Nephron progenitor cell (in vitro differentiated cells): ENCODE results near the gene TAMALIN.

Experiments
- DNase-seq: peaks from one replicate; pipeline ENCODE4 v3.0.0; 2021
- H3K27ac Mint-ChIP-seq: 2 replicates; pipeline ENCODE4 v1.8.0; 2021; ENCODE audit warnings: mild to moderate bottlenecking, moderate library complexity, mixed read lengths
- H3K27me3 Mint-ChIP-seq: 2 replicates; pipeline ENCODE4 v1.8.0; 2021; ENCODE audit warnings: mild to moderate bottlenecking, low read depth, mixed read lengths; ENCODE audit not compliant: poor library complexity
- H3K36me3 Mint-ChIP-seq: 2 replicates; pipeline ENCODE4 v1.8.0; 2021; ENCODE audit warnings: low read depth, mixed read lengths
- H3K4me1 Mint-ChIP-seq: 2 replicates; pipeline ENCODE4 v1.8.0; 2021; ENCODE audit warnings: mixed read lengths
- H3K4me3 Mint-ChIP-seq: 2 replicates; pipeline ENCODE4 v1.8.0; 2021; ENCODE audit warnings: mild to moderate bottlenecking, moderate library complexity, mixed read lengths
- H3K9me3 Mint-ChIP-seq: 2 replicates; pipeline ENCODE4 v1.8.0; 2021; ENCODE audit warnings: mild to moderate bottlenecking, moderate library complexity, mixed read lengths
- TF ChIP-seq, protein P1 (sequence below): fragments of 200-600 bp; sonication (generic); IDR thresholded peaks from 2 replicates; pipeline ENCODE4 v1.5.0; 2021; ENCODE audit warnings: antibody characterized with exemption

The TAMALIN gene

DNA sequence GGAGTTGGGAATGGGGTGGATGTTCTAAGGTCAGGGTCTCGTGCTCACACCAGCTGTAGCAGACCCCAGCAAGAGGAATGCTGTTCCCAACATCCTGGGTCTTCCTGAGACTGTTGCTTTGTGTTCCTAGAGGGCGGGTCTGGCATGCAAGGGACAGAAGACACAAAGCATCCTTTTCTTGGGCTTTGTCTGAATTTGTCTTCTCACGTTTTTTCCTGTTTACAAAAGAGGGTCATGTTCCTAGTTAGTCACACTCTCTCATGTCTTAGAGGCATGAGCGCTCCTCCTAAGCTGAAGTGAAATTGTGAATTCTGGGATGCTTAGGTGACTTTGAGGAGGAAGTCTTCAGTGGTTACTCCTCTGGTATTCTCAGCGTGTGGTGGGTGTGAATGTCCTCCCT is 9.6 kb upstream of the TAMALIN start:
- TF ChIP-seq, protein P1, sequence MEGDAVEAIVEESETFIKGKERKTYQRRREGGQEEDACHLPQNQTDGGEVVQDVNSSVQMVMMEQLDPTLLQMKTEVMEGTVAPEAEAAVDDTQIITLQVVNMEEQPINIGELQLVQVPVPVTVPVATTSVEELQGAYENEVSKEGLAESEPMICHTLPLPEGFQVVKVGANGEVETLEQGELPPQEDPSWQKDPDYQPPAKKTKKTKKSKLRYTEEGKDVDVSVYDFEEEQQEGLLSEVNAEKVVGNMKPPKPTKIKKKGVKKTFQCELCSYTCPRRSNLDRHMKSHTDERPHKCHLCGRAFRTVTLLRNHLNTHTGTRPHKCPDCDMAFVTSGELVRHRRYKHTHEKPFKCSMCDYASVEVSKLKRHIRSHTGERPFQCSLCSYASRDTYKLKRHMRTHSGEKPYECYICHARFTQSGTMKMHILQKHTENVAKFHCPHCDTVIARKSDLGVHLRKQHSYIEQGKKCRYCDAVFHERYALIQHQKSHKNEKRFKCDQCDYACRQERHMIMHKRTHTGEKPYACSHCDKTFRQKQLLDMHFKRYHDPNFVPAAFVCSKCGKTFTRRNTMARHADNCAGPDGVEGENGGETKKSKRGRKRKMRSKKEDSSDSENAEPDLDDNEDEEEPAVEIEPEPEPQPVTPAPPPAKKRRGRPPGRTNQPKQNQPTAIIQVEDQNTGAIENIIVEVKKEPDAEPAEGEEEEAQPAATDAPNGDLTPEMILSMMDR = no peak
- Mint-ChIP-seq H3K27ac (no peak overlapping the region), H3K4me1 (peaks cover 4% of the 10 kb centered on the region), H3K36me3 (peaks cover 49% of the 10 kb centered on the region), H3K4me3 (no peak overlapping the region), H3K27me3 (no peaks in the 10 kb centered on the region), H3K9me3 (no peaks in the 10 kb centered on the region)
- DNase-seq = no peak

DNA sequence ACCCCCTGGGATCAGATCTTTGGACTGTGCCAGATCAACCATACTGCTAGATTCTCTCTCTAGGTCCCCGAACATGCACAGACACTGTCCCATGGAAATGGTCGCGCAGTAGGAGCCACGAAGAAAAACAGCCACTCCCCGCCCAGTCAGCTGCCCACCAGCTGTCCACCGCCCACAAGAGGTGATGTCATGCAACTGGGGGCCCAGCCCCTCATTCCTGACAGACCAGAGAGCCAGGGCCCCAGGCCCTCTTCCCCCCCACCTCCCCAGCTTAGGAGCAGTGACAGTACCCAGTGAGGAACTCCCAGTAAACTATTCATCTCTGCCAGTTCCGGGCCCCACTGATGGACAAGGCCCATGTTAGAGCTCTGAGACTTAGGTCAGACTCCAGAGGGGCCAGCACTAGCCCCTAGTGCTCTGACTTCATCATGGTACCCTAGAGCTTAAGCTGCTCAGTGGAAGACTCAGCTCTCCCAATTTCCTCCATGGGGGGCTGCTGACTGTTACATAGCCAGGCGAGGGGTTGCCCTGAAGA is 3.7 kb upstream of the TAMALIN start:
- TF ChIP-seq, protein P1 = no peak
- Mint-ChIP-seq H3K27ac (no peak overlapping the region), H3K4me3 (no peak overlapping the region), H3K27me3 (peaks cover 18% of the 10 kb centered on the region), H3K9me3 (no peaks in the 10 kb centered on the region), H3K36me3 (peaks cover 24% of the 10 kb centered on the region), H3K4me1 (peaks cover 42% of the 10 kb centered on the region)
- no peak for DNase-seq

DNA sequence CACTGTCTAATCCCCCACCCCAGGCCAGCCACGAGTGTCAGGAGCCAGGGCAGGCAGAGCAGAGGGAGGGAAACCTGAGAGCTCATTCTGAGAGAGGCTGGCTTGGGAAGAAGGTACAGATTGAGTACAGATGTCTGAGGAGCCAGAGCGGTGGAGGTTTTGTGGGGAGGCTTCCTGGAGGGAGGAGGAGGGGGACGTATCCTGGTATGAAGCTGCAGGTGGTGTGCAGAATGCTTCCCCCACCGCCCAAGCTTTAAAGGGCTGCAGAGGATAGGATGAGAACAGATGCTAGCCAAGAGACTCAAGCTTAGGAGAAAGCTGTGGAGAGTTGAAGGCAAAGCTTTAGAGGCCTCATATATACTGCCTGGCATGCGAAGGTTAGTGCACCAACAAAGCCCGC is 3.2 kb upstream of the TAMALIN start:
- Mint-ChIP-seq H3K36me3 (peaks cover 22% of the 10 kb centered on the region), H3K27ac (no peak overlapping the region), H3K9me3 (no peaks in the 10 kb centered on the region), H3K4me1 (peaks cover 47% of the 10 kb centered on the region), H3K27me3 (peaks cover 23% of the 10 kb centered on the region), H3K4me3 (no peak overlapping the region)
- no peak for DNase-seq
- TF ChIP-seq, protein P1 = no peak

DNA sequence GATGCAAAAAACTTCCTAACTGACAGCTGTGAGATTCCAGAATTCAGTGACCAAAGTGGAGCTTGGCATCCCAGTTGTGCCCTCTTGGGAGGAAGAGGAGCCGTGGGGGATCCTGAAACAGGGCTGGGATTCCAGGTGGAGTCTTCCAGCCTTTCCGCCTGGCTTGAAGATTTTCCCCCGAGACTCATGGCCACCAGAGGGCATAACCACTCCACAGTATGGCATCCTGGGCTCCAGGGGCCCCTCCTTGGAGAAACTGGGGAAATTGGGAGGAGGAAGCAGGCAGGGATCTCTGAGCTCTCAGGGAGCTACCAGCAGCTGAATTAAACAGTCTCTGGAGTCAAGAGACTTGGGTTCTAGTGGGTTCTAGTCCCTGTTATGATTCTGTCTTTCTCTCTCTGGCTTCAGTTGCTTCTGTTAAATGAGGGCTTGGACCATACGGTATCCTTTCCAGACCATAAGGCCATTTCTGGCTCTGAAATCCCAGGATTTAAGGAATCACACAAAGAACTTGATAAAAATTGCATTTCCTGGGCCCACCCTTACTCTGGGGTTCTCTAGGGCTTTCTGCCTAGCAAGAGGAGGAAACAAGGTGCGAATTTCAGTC is 2.6 kb upstream of the TAMALIN start:
- no peak overlapping the region for H3K4me3 Mint-ChIP-seq
- peaks cover 52% of the 10 kb centered on the region for H3K4me1 Mint-ChIP-seq
- peak; percentile 52 for DNase-seq
- TF ChIP-seq, protein P1 = peak; percentile 48
- no peak overlapping the region for H3K27ac Mint-ChIP-seq
- no peaks in the 10 kb centered on the region for H3K9me3 Mint-ChIP-seq
- H3K36me3 Mint-ChIP-seq = peaks cover 18% of the 10 kb centered on the region
- peaks cover 29% of the 10 kb centered on the region for H3K27me3 Mint-ChIP-seq

DNA sequence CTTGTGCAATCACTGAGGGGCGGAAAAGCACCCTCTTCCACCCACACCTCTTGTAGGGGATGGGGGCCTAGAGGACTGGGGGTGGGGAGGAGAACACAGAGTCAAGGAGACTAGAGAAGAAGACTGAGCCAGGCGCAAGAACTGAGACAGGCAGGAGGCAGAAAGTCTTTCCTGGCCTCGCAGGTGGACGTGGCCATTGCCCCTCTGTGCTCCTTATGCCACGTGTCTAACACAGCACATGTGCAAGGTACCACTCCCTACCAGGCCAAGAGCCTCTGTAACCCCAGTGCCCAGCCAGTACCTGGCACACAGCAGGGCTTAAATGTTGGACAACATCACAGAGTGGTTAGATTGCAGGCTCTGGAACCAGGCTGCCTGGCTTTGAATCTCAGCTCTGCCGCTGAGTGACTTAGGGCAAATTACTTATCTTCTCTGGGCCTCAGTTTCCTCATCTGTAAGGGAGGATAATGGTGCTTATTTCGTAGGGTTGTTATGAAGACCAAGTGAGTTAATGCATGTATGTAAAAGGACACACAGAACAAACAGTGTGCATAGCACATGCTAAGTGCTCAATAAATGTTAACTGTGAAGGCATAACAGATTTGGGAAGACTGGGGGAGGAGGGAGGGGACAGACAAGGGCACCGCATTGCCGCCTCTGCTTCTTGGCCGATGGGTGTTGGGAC is 1.4 kb upstream of the TAMALIN start:
- TF ChIP-seq, protein P1 = no peak
- no peak for DNase-seq
- peak overlapping the region; percentile 89 for H3K4me3 Mint-ChIP-seq
- no peaks in the 10 kb centered on the region for H3K9me3 Mint-ChIP-seq
- no peak overlapping the region for H3K27ac Mint-ChIP-seq
- H3K27me3 Mint-ChIP-seq = peaks cover 30% of the 10 kb centered on the region
- peaks cover 63% of the 10 kb centered on the region for H3K4me1 Mint-ChIP-seq
- peaks cover 6% of the 10 kb centered on the region for H3K36me3 Mint-ChIP-seq
